Erythroblast (primary cell): ENCODE measurements around the gene POLN.

Experiments
- GATA1 ChIP-seq: IDR thresholded peaks from 2 replicates; pipeline ENCODE4 v1.6.1; 2011; ENCODE audit warnings: low read depth, mild to moderate bottlenecking, control low read depth, low read length, moderate library complexity
- POLR2A ChIP-seq: IDR thresholded peaks from 2 replicates; pipeline ENCODE4 v1.6.1; 2011; ENCODE audit warnings: mild to moderate bottlenecking, low read length

DNA sequence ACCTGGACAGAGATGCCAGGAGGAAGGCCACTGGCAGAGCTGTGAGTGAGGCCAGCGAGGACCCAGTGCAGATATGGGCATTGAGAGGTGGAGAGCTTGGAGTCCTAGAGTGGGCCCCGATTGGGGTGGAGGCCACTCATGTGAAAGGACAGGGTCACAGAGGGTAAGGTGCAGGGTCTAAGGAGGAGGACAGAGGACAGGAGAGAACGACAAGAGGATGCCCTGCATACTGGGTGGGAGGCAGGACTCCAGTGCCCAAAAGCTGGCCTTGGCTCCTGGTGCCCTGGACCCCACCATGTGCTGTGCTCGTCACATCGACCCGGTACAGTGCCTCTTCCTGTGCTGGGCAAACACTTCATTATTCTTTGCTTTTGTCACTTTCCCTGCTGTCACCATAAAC lies 116.1 kb downstream of the POLN start:
- TF ChIP-seq POLR2A (no peak), GATA1 (no peak)
